Measurements from ENCODE around the gene DEUP1. TPM values are rescaled to one million over a fixed set of nuclear protein-coding genes. Genes with fewer than 3 reads are reported as not detected.

The DEUP1 gene
- total RNA-seq, 1 experiment from 2014 or later: not detected

- ChIA-PET RAD21 (ENCODE audit: low non-redundant PET in 1 of 2, low total read pairs in 2 of 2, uncharacterized antibody in 2 of 2, unreplicated experiment in 2 of 2) (no interaction called here), POLR2A (no interaction called here), CTCF (no interaction called here)
- H4K20me1 ChIP-seq (ENCODE audit: insufficient read depth): no peaks in the 10 kb centered on the region
- no peaks in the 10 kb centered on the region for H3K27me3 ChIP-seq (ENCODE audit: insufficient read depth, low read length)
- H3K9me3 ChIP-seq (ENCODE audit: control insufficient read depth in 1 of 2, insufficient read depth in 1 of 2, low read depth in 1 of 2, low read length in 2 of 2): no peaks in the 10 kb centered on the region
- no peak for DNase-seq (ENCODE audit: low read depth, low spot score)
- TF ChIP-seq POLR2A (IDR thresholded peaks at IDR 0.05; ENCODE audit: borderline replicate concordance, extremely low read depth, insufficient read depth, insufficient read length) (no peak), JUND (IDR thresholded peaks at IDR 0.05) (no peak), CTCF (IDR thresholded peaks at IDR 0.05 in 2 of 3, conservative IDR thresholded peaks at IDR 0.05 in 1 of 3; ENCODE audit: borderline replicate concordance in 1 of 3, insufficient read depth in 1 of 3, low read depth in 2 of 3, low read length in 2 of 3) (no peak), RAD21 (IDR thresholded peaks at IDR 0.05; ENCODE audit: low read depth) (no peak), EZH2phosphoT487 (IDR thresholded peaks at IDR 0.05; ENCODE audit: borderline replicate concordance) (no peak), SIN3A (IDR thresholded peaks at IDR 0.05; ENCODE audit: low read depth) (no peak), REST (IDR thresholded peaks at IDR 0.05; ENCODE audit: low read depth) (no peak), SP1 (IDR thresholded peaks at IDR 0.05; ENCODE audit: low read depth) (no peak), FOSL1 (IDR thresholded peaks at IDR 0.05; ENCODE audit: low read depth) (no peak), MAX (IDR thresholded peaks at IDR 0.05) (no peak), SRF (IDR thresholded peaks at IDR 0.05; ENCODE audit: low read depth) (no peak)
- H3K9me2 ChIP-seq (ENCODE audit: insufficient read depth): no peaks in the 10 kb centered on the region
- H3K4me2 ChIP-seq (ENCODE audit: low read length): no peak overlapping the region
- H2AFZ ChIP-seq (ENCODE audit: low read depth, low read length, poor library complexity, severe bottlenecking): no peak overlapping the region
- H3K79me2 ChIP-seq (ENCODE audit: insufficient read depth, low read length): no peaks in the 10 kb centered on the region
- intact Hi-C loops (cut with micrococcal nuclease): no loop called here
- ATAC-seq: no peak
- H3K4me1 ChIP-seq (ENCODE audit: control insufficient read depth in 1 of 2, insufficient read depth in 2 of 2, low read length in 2 of 2): no peaks in the 10 kb centered on the region
- H3K36me3 ChIP-seq (ENCODE audit: control insufficient read depth in 1 of 2, insufficient read depth in 2 of 2, low read length in 2 of 2): no peaks in the 10 kb centered on the region
- no peak overlapping the region for H3K27ac ChIP-seq (ENCODE audit: low read depth, low read length)
- H3K9ac ChIP-seq (ENCODE audit: low read length): no peak overlapping the region
- H3K4me3 ChIP-seq (replicated peaks in 1 of 2; ENCODE audit: low read depth in 1 of 2, low read length in 2 of 2): no peak overlapping the region
- no TSS peak for BruUV-seq (replicated peaks)
These were observed 3.9 kb upstream of the DEUP1 start for GRCh38 chr11:93326681-93327080.
